ENCODE measurements around the gene NSMCE1. TPM values are rescaled to one million over a fixed set of nuclear protein-coding genes. Genes with fewer than 3 reads are reported as not detected.
"Not testable (repeated sequence)": the region's sequence is repeated elsewhere in the genome, so short reads cannot be mapped to it uniquely, and the experiment has no call there.

Gene NSMCE1
- total RNA-seq, 1 experiment from 2014 or later, result 62.6 TPM

GRCh38 chr16:27253526-27253930 is 15.0 kb downstream of the NSMCE1 start:
- H3K36me3 ChIP-seq, result peaks cover 5% of the 10 kb centered on the region; the same call in 1 of the 2 replicates
- peaks cover 21% of the 10 kb centered on the region for H3K4me1 ChIP-seq (replicated peaks)
- no peak overlapping the region for H3K27ac ChIP-seq
- H3K9me3 ChIP-seq (replicated peaks), result no peaks in the 10 kb centered on the region
- H3K4me3 ChIP-seq, result no peak overlapping the region
- DNase-seq (ENCODE audit: low read depth in 1 of 2, low spot score in 2 of 2), result peak in 1 of 2 experiments; percentile 35
- no peaks in the 10 kb centered on the region for H3K27me3 ChIP-seq (replicated peaks)

GRCh38 chr16:27252206-27252585 is 16.4 kb downstream of the NSMCE1 start:
- DNase-seq (ENCODE audit: low read depth in 1 of 2, low spot score in 2 of 2), result no peak
- H3K9me3 ChIP-seq (replicated peaks), result no peaks in the 10 kb centered on the region
- peaks cover 14% of the 10 kb centered on the region for H3K4me1 ChIP-seq (replicated peaks)
- no peaks in the 10 kb centered on the region for H3K27me3 ChIP-seq (replicated peaks)
- peaks cover 4% of the 10 kb centered on the region; the same call in 1 of the 2 replicates for H3K36me3 ChIP-seq
- H3K4me3 ChIP-seq, result no peak overlapping the region
- no peak overlapping the region for H3K27ac ChIP-seq

- Histone ChIP-seq H3K4me3 (no peak overlapping the region), H3K9me3 (replicated peaks) (no peaks in the 10 kb centered on the region), H3K4me1 (replicated peaks) (peaks cover 14% of the 10 kb centered on the region), H3K36me3 (peaks cover 3% of the 10 kb centered on the region; the same call in 1 of the 2 replicates), H3K27me3 (replicated peaks) (no peaks in the 10 kb centered on the region), H3K27ac (no peak overlapping the region)
- DNase-seq (ENCODE audit: low read depth in 1 of 2, low spot score in 2 of 2), result no peak
These were observed 16.9 kb downstream of the NSMCE1 start for GRCh38 chr16:27251541-27252205.

GRCh38 chr16:27248886-27249285 is 19.7 kb downstream of the NSMCE1 start:
- not testable (repeated sequence) for H3K27me3 ChIP-seq (replicated peaks); H3K9me3 ChIP-seq (replicated peaks); H3K4me1 ChIP-seq (replicated peaks); H3K27ac ChIP-seq; H3K4me3 ChIP-seq; H3K36me3 ChIP-seq; DNase-seq (ENCODE audit: low read depth in 1 of 2, low spot score in 2 of 2)

DNA sequence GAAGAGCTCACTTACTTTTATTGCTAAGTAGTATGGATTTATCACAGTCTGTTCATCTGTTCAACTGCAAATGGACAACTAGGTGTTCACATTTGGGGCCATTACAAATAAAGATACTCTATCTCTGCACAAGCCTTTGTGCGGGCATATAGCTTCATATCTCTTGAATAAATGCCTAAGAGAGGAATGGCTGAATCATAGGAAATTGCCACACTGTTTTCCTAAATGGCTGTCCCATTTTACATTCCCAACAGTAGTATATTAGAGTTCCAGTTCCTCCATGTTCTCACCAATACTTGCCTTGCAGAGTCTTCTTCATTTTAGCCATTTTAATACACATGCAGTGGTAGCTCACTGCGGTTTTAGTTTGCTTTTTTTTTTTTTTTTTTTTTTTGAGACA is 20.5 kb downstream of the NSMCE1 start:
- DNase-seq (ENCODE audit: low read depth in 1 of 2, low spot score in 2 of 2), result no peak
- no peak overlapping the region for H3K4me3 ChIP-seq
- no peaks in the 10 kb centered on the region for H3K9me3 ChIP-seq (replicated peaks)
- no peak overlapping the region for H3K27ac ChIP-seq
- H3K4me1 ChIP-seq (replicated peaks), result peaks cover 9% of the 10 kb centered on the region
- no peaks in the 10 kb centered on the region; the same call in 1 of the 2 replicates for H3K36me3 ChIP-seq
- H3K27me3 ChIP-seq (replicated peaks), result no peaks in the 10 kb centered on the region

- not testable (repeated sequence) for H3K36me3 ChIP-seq; H3K27ac ChIP-seq; DNase-seq (ENCODE audit: low read depth in 1 of 2, low spot score in 2 of 2); H3K27me3 ChIP-seq (replicated peaks); H3K4me3 ChIP-seq; H3K9me3 ChIP-seq (replicated peaks)
- H3K4me1 ChIP-seq (replicated peaks), result peaks cover 14% of the 10 kb centered on the region
These were observed 21.5 kb downstream of the NSMCE1 start for GRCh38 chr16:27247076-27247475.

DNA sequence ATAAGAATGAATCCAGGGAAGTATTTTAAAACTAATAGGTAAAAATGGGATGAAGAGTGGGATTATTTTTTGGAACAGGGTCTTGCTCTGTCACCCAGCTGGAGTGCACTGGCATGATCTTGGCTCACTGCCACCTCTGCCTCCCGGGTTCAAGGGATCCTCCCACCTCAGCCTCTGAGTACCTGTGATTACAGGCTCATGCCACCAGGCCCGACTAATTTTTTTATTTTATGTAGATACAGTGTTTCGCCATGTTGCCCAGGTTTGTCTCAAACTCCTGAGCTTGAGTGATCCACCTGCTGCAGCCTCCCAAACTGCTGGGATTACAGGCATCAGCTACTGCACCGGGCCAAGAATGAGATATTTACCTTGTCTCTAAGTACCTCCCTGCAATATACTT is 22.1 kb downstream of the NSMCE1 start:
- H3K27me3 ChIP-seq (replicated peaks), result no peaks in the 10 kb centered on the region
- DNase-seq (ENCODE audit: low read depth in 1 of 2, low spot score in 2 of 2), result no peak
- no peaks in the 10 kb centered on the region; the same call in 1 of the 2 replicates for H3K36me3 ChIP-seq
- H3K4me3 ChIP-seq, result no peak overlapping the region
- peaks cover 19% of the 10 kb centered on the region for H3K4me1 ChIP-seq (replicated peaks)
- no peak overlapping the region for H3K27ac ChIP-seq
- no peaks in the 10 kb centered on the region for H3K9me3 ChIP-seq (replicated peaks)

- Histone ChIP-seq H3K9me3 (replicated peaks) (no peaks in the 10 kb centered on the region), H3K27me3 (replicated peaks) (no peaks in the 10 kb centered on the region), H3K4me3 (no peak overlapping the region), H3K27ac (no peak overlapping the region), H3K4me1 (replicated peaks) (peaks cover 27% of the 10 kb centered on the region), H3K36me3 (peaks cover 2% of the 10 kb centered on the region; the same call in 1 of the 2 replicates)
- DNase-seq (ENCODE audit: low read depth in 1 of 2, low spot score in 2 of 2), result no peak
These were observed 23.0 kb downstream of the NSMCE1 start for GRCh38 chr16:27245276-27246172.

GRCh38 chr16:27244363-27244755 is 24.2 kb downstream of the NSMCE1 start:
- Histone ChIP-seq H3K27me3 (replicated peaks) (no peaks in the 10 kb centered on the region), H3K27ac (no peak overlapping the region), H3K4me1 (replicated peaks) (peaks cover 27% of the 10 kb centered on the region), H3K9me3 (replicated peaks) (no peaks in the 10 kb centered on the region), H3K4me3 (no peak overlapping the region), H3K36me3 (peaks cover 3% of the 10 kb centered on the region; the same call in 1 of the 2 replicates)
- DNase-seq (ENCODE audit: low read depth in 1 of 2, low spot score in 2 of 2), result no peak

DNA sequence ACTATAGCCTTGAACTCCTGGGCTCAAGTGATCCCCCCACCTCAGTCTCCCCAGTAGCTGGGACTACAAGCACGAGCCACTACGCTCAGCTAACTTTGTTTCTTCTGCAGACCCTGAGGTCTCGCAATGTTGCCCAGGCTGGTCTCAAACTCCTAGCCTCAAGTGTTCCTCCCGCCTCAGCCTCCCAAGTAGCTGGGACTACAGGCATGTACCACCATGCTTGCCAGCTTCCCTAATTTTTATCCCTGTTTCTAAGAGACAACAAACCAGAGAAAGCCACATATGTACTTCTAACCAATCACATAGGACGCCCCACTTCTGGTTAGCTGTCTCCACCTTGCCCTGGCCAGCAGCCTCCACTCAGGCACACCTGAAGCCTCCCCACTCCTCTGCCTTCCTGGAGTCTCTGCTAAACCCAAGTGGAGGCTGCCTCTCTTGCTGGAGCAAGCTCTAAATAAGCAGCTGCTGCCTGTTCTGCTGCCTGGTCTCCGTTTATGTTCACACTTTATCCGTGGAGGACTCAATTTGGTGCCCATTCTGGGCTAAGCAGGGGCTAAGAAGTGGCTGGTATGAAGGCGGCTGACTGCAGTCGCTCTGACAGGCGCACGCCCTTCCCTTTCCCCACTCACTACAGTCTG is 24.7 kb downstream of the NSMCE1 start:
- H3K27me3 ChIP-seq (replicated peaks), result no peaks in the 10 kb centered on the region
- H3K4me3 ChIP-seq, result no peak overlapping the region
- H3K9me3 ChIP-seq (replicated peaks), result no peaks in the 10 kb centered on the region
- H3K27ac ChIP-seq, result no peak overlapping the region
- H3K36me3 ChIP-seq, result 0 out of 2 replicates have a peak, but pooled peaks cover 3% of the 10 kb centered on the region
- no peak for DNase-seq (ENCODE audit: low read depth in 1 of 2, low spot score in 2 of 2)
- peaks cover 27% of the 10 kb centered on the region for H3K4me1 ChIP-seq (replicated peaks)

DNA sequence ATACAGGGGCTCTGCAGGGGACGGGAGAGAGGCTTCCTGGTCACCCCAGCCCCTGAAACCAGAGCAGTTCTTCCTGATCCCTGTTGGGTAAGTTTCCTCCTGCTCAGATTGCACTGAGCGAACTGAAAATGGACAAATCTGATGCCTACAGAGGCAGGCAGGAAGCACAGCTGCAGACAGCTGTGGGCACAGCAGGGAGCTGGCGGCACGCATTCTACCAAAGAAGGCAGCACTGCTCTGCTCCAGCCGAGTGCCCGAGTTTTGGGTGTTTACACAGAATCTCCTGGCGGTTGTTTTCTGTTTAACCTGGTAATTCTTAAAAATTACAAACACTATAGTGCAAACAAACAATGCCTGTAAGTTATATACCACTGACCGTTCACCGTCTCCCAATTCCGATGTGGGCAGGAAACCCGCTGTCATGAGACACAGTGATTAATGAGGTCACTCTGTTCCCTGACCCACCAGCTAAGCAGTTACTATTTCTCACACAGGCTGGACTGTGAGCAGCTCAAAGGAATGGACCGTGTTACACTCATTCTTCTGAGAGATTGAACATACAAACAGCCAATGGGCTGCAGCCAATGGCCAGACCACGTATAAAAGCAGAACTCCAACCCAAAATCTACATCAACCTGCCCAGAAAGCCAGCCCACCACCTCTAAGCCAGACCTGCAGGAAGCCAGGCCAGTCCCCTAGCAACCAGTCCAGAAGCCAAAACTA is 25.5 kb downstream of the NSMCE1 start:
- peak; percentile 70 for DNase-seq (ENCODE audit: low read depth in 1 of 2, low spot score in 2 of 2)
- H3K4me1 ChIP-seq (replicated peaks), result peaks cover 27% of the 10 kb centered on the region
- no peak overlapping the region for H3K27ac ChIP-seq
- H3K9me3 ChIP-seq (replicated peaks), result no peaks in the 10 kb centered on the region
- 0 out of 2 replicates have a peak, but pooled peaks cover 3% of the 10 kb centered on the region for H3K36me3 ChIP-seq
- H3K27me3 ChIP-seq (replicated peaks), result no peaks in the 10 kb centered on the region
- peak overlapping the region; percentile 1; the same call in 1 of the 2 replicates for H3K4me3 ChIP-seq

DNA sequence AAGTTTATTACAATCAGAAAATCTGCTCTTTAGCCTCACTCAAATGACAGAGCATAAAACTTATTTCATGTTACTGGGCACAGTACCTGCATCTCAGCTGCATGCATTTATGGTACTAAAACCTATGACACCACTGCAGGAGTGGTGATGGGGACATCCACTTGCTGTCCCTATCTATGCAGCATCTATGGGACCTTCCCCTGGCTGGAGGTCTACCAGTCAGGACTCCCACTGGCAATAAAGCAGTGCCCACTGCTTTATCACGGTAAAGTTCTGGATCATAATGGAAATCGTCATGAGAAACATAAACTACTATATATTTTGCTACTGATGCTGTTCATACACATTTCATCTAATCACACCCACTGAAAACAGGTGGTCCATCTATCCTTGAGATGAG is 26.2 kb downstream of the NSMCE1 start:
- H3K27me3 ChIP-seq (replicated peaks), result no peaks in the 10 kb centered on the region
- H3K27ac ChIP-seq, result no peak overlapping the region
- peaks cover 27% of the 10 kb centered on the region for H3K4me1 ChIP-seq (replicated peaks)
- no peaks in the 10 kb centered on the region for H3K9me3 ChIP-seq (replicated peaks)
- 0 out of 2 replicates have a peak, but pooled peaks cover 3% of the 10 kb centered on the region for H3K36me3 ChIP-seq
- DNase-seq (ENCODE audit: low read depth in 1 of 2, low spot score in 2 of 2), result no peak
- no peak overlapping the region for H3K4me3 ChIP-seq

DNA sequence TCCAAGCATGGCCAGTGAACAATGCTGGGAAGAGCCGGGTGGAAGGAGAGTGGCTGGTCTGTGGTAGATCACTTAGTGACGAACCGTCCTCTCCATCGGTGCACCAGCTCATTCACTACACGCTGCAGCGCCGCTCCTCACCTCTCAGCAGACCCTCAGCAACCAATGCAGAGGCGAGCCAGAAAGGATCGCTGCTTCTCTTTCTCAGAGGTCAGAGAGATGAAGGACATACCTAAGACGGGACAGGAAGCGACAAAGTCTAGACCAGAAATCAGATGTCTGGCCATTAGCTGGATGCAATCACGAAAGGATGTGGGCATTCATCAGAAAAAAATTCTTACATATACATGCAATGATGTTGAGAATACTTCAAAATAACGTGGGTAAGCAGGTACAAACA is 26.9 kb downstream of the NSMCE1 start:
- H3K4me1 ChIP-seq (replicated peaks), result peaks cover 27% of the 10 kb centered on the region
- DNase-seq (ENCODE audit: low read depth in 1 of 2, low spot score in 2 of 2), result no peak
- 0 out of 2 replicates have a peak, but pooled peaks cover 3% of the 10 kb centered on the region for H3K36me3 ChIP-seq
- no peaks in the 10 kb centered on the region for H3K9me3 ChIP-seq (replicated peaks)
- no peak overlapping the region for H3K27ac ChIP-seq
- H3K4me3 ChIP-seq, result no peak overlapping the region
- no peaks in the 10 kb centered on the region for H3K27me3 ChIP-seq (replicated peaks)

Data from SJSA1 (cell line).